NCI-H1930 (cell line): ENCODE measurements around the gene EML2.
A peak's percentile ranks its signal among the peaks of the same experiment; 100 is the strongest.

Experiments used
- DNase-seq, 2 experiments: peaks; one replicate each; lab custom pipeline; 2025; lab: John Stamatoyannopoulos, UW

EML2 gene

DNA sequence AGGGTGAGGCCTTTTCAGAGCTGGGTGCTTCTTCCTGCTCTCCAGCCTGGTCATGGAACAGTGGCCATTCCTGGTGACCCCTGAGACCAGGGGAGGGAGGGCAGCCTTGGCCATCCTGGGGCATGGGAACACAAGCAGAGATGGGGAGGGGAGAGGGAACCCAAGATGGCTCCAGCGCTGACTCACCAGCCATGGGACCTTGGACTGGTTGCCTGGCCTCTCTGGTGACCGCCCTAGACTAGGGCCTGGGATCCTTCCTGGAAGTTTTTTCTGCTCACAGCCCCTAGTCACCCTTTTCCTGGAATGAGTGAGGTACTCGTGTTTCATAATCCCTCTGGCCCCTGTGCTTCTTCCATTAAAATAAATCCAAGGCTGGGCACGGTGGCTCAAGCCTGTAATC, 51.3 kb downstream of the EML2 start:
- DNase-seq: no peak

DNA sequence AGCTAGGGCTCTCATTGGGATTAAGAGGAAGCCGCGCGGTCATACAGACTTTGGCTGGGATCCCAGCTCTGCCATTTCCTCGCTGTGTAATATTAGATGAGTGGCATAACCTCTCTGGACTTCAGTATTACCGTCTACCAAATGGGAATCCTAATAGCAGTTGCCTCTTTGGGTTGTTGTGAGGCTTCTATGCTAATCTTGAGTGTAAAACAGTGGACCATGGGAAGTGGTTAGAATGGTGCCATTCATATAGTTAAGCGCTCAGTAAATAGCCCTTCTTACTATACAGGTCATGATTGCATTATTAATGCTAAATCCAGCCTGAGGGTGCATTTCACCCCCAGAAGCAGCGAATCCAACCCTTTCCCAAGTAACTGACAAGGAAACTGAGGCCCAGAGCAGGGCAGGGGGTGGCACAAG, 54.0 kb downstream of the EML2 start:
- DNase-seq: no peak

DNA sequence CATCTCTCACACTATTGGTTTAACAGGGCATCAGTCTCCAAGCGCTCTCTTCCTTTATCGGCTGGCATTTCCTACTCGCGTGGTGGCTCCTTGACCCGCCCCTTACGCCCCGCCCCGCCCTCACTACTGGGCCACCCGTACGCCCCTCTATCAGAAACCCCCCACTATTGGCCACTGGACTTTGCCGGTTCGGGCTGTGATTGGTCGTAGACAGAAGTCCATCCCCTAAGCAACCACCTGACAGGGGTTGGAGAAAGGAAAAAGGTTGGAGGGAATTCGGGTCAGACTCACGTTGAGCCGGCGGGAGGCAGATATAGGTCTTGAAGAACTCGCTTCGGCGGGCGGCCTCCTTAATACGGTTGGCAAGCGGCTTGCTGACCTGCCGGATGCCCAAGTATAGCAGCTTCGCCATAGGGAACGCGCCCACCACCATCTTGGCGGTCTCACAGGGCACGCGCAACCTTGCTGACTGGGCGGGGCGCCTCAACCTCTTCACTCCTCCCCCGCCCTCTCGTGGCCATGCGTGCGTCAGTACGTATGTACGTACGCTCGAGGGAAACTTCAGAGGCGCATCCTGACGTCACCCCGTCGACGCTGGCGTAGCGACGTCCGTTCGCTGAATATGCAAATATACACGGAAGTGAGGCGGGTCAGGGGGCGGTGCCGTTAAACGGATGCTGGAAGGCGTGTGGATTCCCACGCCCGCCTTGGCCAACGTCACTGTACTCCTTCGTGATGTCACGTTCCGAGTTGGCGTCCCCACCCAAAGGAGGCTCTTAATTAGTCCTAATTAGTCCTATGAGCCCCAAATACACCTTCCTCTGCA, 54.7 kb downstream of the EML2 start, which contains the start of gene OPA3:
OPA3 (minus strand) TSS at position 471 of the 826 bp plus-strand sequence; CDS start at position 433, 38 bp downstream.
- DNase-seq: peak; percentile 100

DNA sequence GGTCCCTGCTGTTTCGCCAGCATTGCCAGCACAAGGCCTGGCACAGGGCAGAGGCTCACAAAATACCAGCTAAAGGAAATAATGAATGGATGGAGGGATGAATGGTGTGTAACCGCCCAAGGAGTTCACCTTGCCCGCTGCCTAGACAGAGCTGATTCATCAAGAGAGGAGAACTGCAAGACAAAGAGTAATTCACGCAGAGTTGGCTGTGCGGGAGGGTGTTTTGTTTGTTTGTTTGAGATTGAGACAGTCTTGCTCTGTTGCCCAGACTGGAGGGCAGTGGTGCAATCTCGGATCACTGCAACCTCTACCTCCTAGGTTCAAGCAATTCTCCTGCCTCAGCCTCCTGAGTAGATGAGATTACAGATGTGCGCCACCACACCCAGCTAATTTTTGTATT, 57.6 kb downstream of the EML2 start:
- DNase-seq: no peak

DNA sequence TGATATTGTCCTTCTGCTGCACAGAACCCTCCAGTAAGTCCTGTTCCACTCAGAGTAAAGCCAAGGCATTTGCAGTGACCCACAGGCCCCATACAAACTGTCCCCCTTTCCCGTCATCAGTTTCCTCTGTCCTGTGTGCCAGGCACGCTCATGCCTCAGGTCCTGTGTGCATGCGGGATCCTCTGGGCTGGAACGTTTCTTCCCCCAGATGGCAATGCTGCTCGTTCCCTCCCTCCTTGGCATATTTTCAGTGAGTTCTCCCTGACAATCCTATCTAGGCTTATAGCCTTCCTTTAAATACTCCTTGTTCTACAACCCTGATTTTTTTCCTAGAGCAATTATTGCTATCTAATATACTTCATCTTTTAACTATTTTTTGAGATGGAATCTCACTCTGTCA, 60.3 kb downstream of the EML2 start:
- no peak for DNase-seq

DNA sequence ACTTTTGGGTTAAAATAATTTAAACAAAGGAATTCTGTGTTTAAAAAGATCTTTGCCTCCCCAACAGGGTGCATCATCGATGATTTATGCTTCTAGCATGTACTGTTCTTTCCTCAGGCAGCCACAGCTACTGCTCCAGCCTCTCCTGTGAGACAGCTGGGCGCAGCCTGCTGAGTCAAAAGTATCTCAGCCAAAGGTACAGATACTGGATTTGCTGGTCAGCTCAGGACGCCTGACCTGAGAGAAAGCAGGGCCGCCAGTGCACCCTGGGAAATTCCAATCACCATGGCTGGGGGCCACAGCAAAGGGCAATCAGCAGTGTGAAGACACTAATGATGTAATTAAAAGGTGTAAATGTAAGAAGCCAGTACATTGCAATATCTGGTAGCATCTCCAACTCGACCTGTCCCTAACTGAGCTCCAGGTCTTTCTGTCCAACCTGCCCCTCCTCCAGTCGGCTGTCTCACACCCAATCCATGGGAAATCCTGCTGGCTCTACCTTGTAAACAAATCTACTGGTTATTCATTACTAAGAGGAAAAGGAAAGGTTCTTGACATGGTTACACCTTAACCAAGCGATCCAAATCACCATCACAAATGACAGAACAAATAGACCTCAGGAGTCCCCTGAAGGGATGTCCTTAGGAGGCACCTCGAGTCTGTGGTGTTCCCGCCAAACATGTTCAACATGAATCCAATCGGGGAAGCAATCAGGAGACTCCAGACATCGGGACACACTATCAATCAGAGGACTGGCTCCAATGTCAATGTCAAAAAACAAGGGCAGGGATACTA, 61.9 kb downstream of the EML2 start:
- DNase-seq: no peak

DNA sequence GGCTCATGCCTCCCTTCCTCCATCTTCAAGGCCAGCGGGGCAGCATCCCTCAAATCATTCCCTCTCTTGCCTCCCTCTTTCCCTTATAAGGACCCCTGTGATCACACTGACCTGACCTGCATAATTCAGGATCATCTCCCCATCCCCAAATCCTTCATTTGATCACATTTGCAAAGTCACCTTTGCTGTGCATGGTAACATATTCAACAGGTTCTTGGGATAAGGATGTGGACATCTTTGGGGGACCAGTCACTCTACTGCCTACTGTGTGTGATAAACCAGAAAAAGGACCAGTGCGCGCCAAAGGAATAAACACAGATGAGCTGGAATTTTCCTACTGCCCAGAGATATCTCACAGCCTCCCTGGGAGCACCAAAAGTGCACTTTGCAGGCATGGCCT, 62.5 kb downstream of the EML2 start:
- no peak for DNase-seq

DNA sequence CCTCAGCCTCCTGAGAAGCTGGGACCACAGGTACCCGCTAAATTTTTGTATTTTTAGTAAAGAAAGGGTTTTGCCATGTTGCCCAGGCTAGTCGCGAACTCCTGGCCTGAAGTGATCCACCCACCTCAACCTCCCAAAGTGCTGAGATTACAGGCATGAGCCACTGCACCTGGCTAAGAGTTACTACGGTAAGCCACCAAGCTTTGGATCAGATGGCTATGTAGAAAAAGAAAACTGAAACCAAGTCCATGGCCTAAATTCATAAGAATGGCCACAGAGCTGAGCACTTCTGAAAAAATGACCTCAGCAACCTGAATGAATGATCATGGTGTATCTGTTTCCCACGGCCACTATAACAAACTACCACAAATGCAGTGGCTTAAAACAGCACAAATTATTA, 64.0 kb downstream of the EML2 start:
- DNase-seq: no peak

DNA sequence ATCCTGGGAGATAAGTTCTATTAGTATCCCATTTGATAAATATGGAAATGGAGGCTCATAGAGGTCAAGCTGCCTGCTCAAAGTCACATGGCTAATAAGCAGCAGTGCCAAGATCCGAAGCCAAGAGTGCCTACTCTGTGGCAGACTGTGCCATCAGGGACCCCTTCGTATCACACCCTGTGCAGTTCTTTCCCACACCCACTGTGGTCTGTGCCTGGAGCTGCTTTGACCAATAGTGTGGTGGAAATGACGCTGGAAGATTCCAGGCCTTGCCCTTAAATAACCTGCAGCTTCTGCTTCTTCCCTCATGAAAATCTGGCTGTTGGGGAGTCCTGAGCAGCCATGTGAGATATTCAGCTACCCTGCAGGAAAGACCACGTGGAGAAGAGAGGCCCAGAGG, 64.7 kb downstream of the EML2 start:
- no peak for DNase-seq

DNA sequence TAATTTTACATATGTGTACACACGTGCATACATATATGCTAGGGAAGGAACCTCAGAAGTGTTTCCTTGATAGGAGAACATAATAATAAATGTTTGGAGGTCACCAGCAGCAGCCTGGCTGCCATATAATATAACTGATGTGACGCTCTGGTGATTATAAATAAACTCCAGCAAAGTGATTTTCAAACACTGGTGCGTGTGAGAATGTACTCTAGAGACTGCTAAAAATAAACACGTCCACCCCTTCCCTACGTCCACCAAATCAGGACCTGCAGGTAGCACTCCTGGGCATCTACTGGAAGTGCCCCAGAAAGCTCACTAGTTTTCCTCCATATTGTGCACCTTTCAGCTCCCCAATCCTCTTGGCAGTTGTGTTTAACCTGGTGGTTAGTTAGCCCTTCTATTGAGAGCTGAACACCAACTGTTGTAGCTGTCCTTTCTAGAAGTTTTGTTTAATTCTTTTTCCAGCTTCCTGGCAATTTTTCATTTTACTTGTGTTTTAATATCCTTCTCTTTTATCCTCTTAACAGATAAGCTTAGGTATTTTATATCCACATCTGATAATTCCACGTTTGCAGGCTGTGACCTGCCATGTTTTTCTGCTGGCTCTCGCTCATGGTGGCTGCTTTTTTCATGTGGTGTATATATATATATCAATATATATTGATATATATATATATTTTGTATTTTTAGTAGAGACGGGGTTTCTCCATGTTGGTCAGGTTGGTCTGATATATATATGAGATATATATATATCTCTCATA, 67.6 kb downstream of the EML2 start:
- DNase-seq: no peak

DNA sequence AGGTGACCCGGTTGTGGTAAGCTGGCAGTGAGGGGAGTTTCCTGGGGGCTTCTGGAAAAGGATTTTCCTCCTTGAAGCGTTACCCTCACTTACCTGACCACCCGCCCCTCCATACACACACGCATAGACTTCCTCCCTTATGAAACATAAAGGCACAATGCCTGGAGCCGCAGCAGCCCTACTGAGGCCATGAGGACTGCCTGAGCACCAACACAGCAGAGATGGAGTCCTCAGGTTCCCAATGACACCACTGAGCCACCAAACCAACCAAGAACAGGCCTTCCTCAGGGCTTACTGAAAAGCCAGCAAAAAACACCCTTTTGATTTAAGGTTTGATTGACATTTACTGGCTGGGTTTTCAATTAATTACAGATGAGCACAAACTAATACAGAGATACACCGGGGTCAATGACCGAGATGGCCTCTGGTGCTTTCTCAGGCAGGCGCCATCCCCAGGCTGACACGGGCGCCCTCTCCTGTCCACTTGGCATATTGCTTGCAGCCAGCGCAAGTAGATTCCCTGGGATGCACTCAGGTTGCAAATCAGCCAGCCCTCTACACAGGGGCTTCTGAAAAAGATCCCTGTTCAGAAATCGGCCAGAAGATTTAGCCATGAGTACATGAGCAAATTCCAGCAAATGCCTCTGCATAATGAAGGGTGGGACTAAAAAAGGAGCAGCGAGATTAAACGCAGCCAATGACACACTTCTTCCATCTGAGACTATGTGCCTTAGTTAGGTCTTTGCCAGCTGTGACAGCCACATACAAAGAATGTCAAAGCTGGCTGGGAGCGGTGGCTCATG, 69.4 kb downstream of the EML2 start:
- no peak for DNase-seq

DNA sequence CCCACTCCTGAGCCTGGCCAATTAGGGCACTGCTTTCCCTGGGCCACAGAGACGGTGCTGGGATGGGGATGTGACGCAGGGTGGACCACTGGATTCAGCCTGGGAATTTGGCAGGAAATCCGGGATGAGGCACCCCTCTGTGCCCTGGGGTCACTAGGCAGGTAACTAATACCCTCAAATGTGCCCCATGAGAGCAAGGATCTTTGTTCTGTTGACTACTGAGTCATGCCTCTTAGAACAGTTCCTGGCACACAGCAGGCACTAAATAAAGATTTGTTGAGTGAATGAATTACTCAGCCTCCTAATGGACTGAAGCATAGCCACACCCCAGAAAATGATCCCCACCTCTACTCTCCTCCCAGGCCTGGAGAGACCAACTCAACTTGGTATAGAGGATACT, 70.5 kb downstream of the EML2 start:
- DNase-seq: no peak

DNA sequence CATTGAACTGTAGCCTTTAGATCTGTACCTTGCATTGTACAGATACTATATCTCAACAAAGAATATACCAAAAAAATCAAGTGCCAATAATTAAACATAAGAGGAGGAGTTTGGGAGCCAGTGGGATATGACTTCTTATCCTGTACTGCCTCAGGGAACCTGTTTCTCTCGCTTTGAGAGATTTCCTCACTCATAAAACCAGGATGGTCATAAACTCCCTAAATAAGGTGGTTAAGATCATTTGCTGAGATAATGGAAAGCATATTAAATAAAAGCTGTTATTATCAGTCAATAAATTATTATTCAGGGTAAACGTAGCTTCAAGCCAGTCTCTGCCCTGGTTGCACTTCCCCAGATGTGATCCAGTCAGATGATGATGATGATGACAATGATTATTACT, 71.6 kb downstream of the EML2 start:
- no peak for DNase-seq

DNA sequence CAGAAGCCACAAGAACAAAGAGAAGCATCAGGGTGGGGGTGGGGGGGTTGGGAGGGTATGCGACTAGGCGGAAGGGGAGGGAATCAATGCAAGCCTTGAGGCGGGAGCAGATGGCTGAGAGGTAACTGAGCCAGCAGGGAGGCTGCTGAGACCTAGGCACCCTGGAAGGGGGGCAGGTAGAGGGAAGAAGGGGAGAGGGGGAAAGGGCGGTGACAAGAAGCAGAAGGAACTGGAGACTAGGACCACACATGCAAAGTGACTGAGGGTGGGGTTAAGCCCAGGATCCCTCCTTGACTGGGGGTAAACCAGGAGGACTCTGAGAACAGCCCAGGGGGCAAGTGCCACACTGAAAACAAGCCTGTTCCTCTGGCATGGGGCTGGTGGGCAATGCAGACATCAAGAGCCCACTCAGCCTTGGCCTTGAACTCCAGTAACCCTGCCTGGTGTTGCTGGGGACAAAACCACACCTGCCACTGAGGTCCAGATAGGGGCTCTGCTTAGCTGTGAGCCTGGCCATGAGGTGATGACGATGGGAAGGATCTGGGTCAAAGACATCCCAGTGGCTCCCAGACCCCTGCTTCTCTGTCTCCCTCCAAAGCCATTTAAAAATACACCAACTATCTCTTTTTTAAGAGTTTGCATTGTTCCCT, 74.9 kb downstream of the EML2 start:
- DNase-seq: no peak

DNA sequence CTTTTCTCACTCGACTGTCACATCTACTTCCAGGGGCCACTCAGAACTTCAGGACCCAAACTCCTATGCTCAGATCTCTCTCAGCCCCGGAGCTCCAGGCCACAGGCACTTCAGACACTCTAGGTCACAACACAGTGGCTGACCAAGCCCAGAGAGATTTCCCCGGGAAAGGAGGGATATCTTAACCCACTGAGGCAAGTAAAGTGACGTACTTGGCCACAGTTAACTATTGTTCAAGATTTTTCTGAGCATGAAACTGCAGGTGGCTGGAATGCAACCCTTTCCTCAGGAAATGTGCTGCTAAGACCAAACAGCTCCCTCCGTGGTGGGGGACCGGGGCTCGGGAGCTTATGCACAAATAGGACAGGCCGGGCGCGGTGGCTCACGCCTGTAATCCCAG, 78.5 kb downstream of the EML2 start:
- DNase-seq: no peak

DNA sequence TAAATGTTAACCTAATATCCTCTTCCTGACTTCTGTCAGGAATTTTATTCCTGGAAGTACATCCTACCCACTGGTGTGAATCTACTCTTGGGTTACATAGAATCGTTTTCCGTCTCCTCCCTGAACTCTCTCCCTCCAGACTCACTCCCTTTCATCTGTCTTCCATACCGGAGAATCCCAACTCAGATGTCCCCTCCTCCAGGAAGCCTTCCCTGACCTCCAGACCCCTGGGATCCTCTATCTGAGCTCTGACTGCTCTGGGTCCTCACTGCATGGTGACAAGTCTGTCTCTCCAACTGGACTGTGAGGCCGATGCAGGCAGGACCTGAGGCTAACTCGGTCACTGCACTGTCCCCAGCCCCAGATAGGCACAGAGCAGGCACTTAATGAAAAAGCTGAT, 79.2 kb downstream of the EML2 start:
- no peak for DNase-seq
